ENCODE measurements around the gene LRP6. TPM values are rescaled to one million over a fixed set of nuclear protein-coding genes. Genes with fewer than 3 reads are reported as not detected.

The LRP6 gene
- total RNA-seq, 1 experiment from 2014 or later, result 28.1 TPM

GRCh38 chr12:12157424-12157823 is 109.4 kb downstream of the LRP6 start:
- Histone ChIP-seq H3K4me3 (replicated peaks in 1 of 2; ENCODE audit: low read depth in 1 of 2, low read length in 2 of 2) (no peak overlapping the region), H3K79me2 (ENCODE audit: insufficient read depth, low read length) (no peaks in the 10 kb centered on the region), H3K4me2 (ENCODE audit: low read length) (no peak overlapping the region), H2AFZ (ENCODE audit: low read depth, low read length, poor library complexity, severe bottlenecking) (no peak overlapping the region), H4K20me1 (ENCODE audit: insufficient read depth) (no peaks in the 10 kb centered on the region), H3K36me3 (ENCODE audit: control insufficient read depth in 1 of 2, insufficient read depth in 2 of 2, low read length in 2 of 2) (peaks cover 0 to 6% of the 10 kb centered on the region in 2 experiments; a peak in 1 of 4 replicates), H3K4me1 (ENCODE audit: control insufficient read depth in 1 of 2, insufficient read depth in 2 of 2, low read length in 2 of 2) (no peaks in the 10 kb centered on the region), H3K9ac (ENCODE audit: low read length) (no peak overlapping the region), H3K9me3 (ENCODE audit: control insufficient read depth in 1 of 2, insufficient read depth in 1 of 2, low read depth in 1 of 2, low read length in 2 of 2) (no peaks in the 10 kb centered on the region), H3K27ac (ENCODE audit: low read depth, low read length) (no peak overlapping the region), H3K27me3 (ENCODE audit: insufficient read depth, low read length) (no peaks in the 10 kb centered on the region), H3K9me2 (ENCODE audit: insufficient read depth) (no peaks in the 10 kb centered on the region)
- ATAC-seq, result no peak
- CTCF ChIA-PET, result no interaction called here
- DNase-seq (ENCODE audit: low read depth, low spot score), result no peak
- no peak for TF ChIP-seq TCF7L2 (IDR thresholded peaks at IDR 0.05; ENCODE audit: borderline replicate concordance, extremely low read depth, insufficient read depth, insufficient read length)
- no peak for TF ChIP-seq ZNF274 (IDR thresholded peaks at IDR 0.05; ENCODE audit: low read depth, low read length)
- no peak for TF ChIP-seq SIN3A (IDR thresholded peaks at IDR 0.05; ENCODE audit: low read depth)
- no peak for TF ChIP-seq POLR2AphosphoS5 (IDR thresholded peaks at IDR 0.05; ENCODE audit: low read depth, low read length)
- TF ChIP-seq CBX3 (IDR thresholded peaks at IDR 0.05; ENCODE audit: low read depth), result no peak
- RAD21 ChIA-PET (ENCODE audit: low non-redundant PET in 1 of 2, low total read pairs in 2 of 2, uncharacterized antibody in 2 of 2, unreplicated experiment in 2 of 2), result no interaction called here
- POLR2A ChIA-PET, result no interaction called here
- BruUV-seq (replicated peaks), result no TSS peak
- intact Hi-C loops (cut with micrococcal nuclease), result no loop called here

GRCh38 chr12:12156828-12157227 is 110.0 kb downstream of the LRP6 start:
- no peaks in the 10 kb centered on the region for H3K79me2 ChIP-seq (ENCODE audit: insufficient read depth, low read length)
- intact Hi-C loops (cut with micrococcal nuclease), result no loop called here
- POLR2A ChIA-PET, result no interaction called here
- H3K4me2 ChIP-seq (ENCODE audit: low read length), result no peak overlapping the region
- no peak overlapping the region for H2AFZ ChIP-seq (ENCODE audit: low read depth, low read length, poor library complexity, severe bottlenecking)
- CTCF ChIA-PET, result no interaction called here
- H3K27ac ChIP-seq (ENCODE audit: low read depth, low read length), result no peak overlapping the region
- H3K9me3 ChIP-seq (ENCODE audit: control insufficient read depth in 1 of 2, insufficient read depth in 1 of 2, low read depth in 1 of 2, low read length in 2 of 2), result no peaks in the 10 kb centered on the region
- H4K20me1 ChIP-seq (ENCODE audit: insufficient read depth), result no peaks in the 10 kb centered on the region
- H3K9me2 ChIP-seq (ENCODE audit: insufficient read depth), result no peaks in the 10 kb centered on the region
- no peak for DNase-seq (ENCODE audit: low read depth, low spot score)
- TF ChIP-seq ZBTB33 (IDR thresholded peaks at IDR 0.05; ENCODE audit: extremely low read depth, insufficient replicate concordance, low read length) (no peak), ELF1 (IDR thresholded peaks at IDR 0.05; ENCODE audit: borderline replicate concordance, low read depth) (no peak), EZH2phosphoT487 (IDR thresholded peaks at IDR 0.05; ENCODE audit: borderline replicate concordance) (no peak), POLR2A (IDR thresholded peaks at IDR 0.05; ENCODE audit: borderline replicate concordance, extremely low read depth, insufficient read depth, insufficient read length) (no peak), MAX (IDR thresholded peaks at IDR 0.05) (no peak)
- peaks cover 0 to 6% of the 10 kb centered on the region in 2 experiments; a peak in 1 of 4 replicates for H3K36me3 ChIP-seq (ENCODE audit: control insufficient read depth in 1 of 2, insufficient read depth in 2 of 2, low read length in 2 of 2)
- no peak overlapping the region for H3K4me3 ChIP-seq (replicated peaks in 1 of 2; ENCODE audit: low read depth in 1 of 2, low read length in 2 of 2)
- ATAC-seq, result no peak
- no peak overlapping the region for H3K9ac ChIP-seq (ENCODE audit: low read length)
- RAD21 ChIA-PET (ENCODE audit: low non-redundant PET in 1 of 2, low total read pairs in 2 of 2, uncharacterized antibody in 2 of 2, unreplicated experiment in 2 of 2), result no interaction called here
- H3K27me3 ChIP-seq (ENCODE audit: insufficient read depth, low read length), result no peaks in the 10 kb centered on the region
- H3K4me1 ChIP-seq (ENCODE audit: control insufficient read depth in 1 of 2, insufficient read depth in 2 of 2, low read length in 2 of 2), result no peaks in the 10 kb centered on the region
- no TSS peak for BruUV-seq (replicated peaks)

Measured in HCT116 (cell line).